Panc1 (cell line): Measurements from ENCODE around the gene TMEM253. TPM values are rescaled to one million over a fixed set of nuclear protein-coding genes. Genes with fewer than 3 reads are reported as not detected.

Experiments used
- ATAC-seq: fragments of 200-7000 bp; cut with Tn5 transposase; 2 replicates; pipeline ENCODE4 v1.9.1; 2020; ENCODE audit warnings: mild to moderate bottlenecking, moderate library complexity
- BruUV-seq: library from RNA; stranded (reverse); fragments of 400-500 nt; replicated peaks from 2 replicates; lab custom pipeline; 2021; lab: Mats Ljungman, UMichigan
- CTCF ChIA-PET: fragments of 300-600 bp; sonication (Branson Sonifier 250); formaldehyde crosslinking; loops from one replicate; lab custom pipeline; 2022; ENCODE audit warnings: antibody characterized with exemption; lab: Charles Lee
- POLR2A ChIA-PET: fragments of 300-600 bp; sonication (Branson Sonifier 250); formaldehyde crosslinking; loops from one replicate; lab custom pipeline; 2022; ENCODE audit warnings: antibody characterized with exemption; lab: Charles Lee
- DNase-seq: peaks from one replicate; pipeline ENCODE4 v3.0.0-alpha.2; 2010; ENCODE audit warnings: low read depth, low spot score
- H3K27ac ChIP-seq: 2 replicates; pipeline ENCODE4 v1.5.1; 2011; ENCODE audit warnings: mild to moderate bottlenecking, low read length, inconsistent platforms
- H3K27me3 ChIP-seq: fragments of 200-500 bp; sonication (Bioruptor generic); 2 replicates; pipeline ENCODE4 v1.6.0; 2014; ENCODE audit warnings: low read length, inconsistent platforms; ENCODE audit not compliant: control insufficient read depth, insufficient read depth
- H3K36me3 ChIP-seq: fragments of 200-500 bp; sonication (Bioruptor generic); 2 replicates; pipeline ENCODE4 v1.5.1; 2014; ENCODE audit warnings: inconsistent platforms, mild to moderate bottlenecking, low read length, moderate library complexity; ENCODE audit not compliant: control insufficient read depth, insufficient read depth
- H3K4me1 ChIP-seq: 2 replicates; pipeline ENCODE4 v1.5.1; 2011; ENCODE audit warnings: inconsistent platforms, mild to moderate bottlenecking, low read length, moderate library complexity; ENCODE audit not compliant: control insufficient read depth, insufficient read depth
- H3K4me3 ChIP-seq, 2 experiments: 2 replicates each; pipeline ENCODE4 v1.5.1; 2011 to 2012; ENCODE audit warnings: low read depth in 2 of 2, low read length in 2 of 2, mild to moderate bottlenecking in 2 of 2, inconsistent platforms in 1 of 2, moderate library complexity in 1 of 2
- H3K9me3 ChIP-seq: fragments of 200-500 bp; sonication (Bioruptor generic); 2 replicates; pipeline ENCODE4 v1.5.1; 2014; ENCODE audit warnings: low read depth, mild to moderate bottlenecking, inconsistent platforms, low read length, moderate library complexity; ENCODE audit not compliant: control insufficient read depth, insufficient read depth
- CTCF ChIP-seq: fragments of 450-650 bp; IDR thresholded peaks from 2 replicates; pipeline ENCODE4 v1.5.1; 2017; ENCODE audit warnings: mild to moderate bottlenecking
- POLR2AphosphoS5 ChIP-seq: IDR thresholded peaks from 2 replicates; pipeline ENCODE4 v1.6.1; 2012; ENCODE audit warnings: mild to moderate bottlenecking, low read depth, low read length, moderate library complexity
- SIN3A ChIP-seq: IDR thresholded peaks from 2 replicates; pipeline ENCODE4 v1.6.1; 2012; ENCODE audit warnings: low read depth, mild to moderate bottlenecking, low read length, moderate library complexity, borderline replicate concordance; ENCODE audit not compliant: insufficient read depth
- TCF7L2 ChIP-seq: IDR thresholded peaks from 2 replicates; pipeline ENCODE4 v1.6.1; 2011; ENCODE audit warnings: mild to moderate bottlenecking, low read depth, low read length, inconsistent platforms
- in situ Hi-C: cut with HindIII; loops from 2 replicates; pipeline ENCODE4 v1.10.0; 2016; ENCODE audit warnings: low sequenced_read_pairs, low pct_unique_long_range_greater_than_20kb
- intact Hi-C: fragments of 100-400 bp; cut with micrococcal nuclease; formaldehyde crosslinking; loops from one replicate; pipeline ENCODE4 v1.10.0; 2022; ENCODE audit not compliant: unreplicated experiment
- total RNA-seq: library from RNA; stranded (reverse); gene quantifications from one replicate; pipeline ENCODE4 v1.2.1, GENCODE V29; 2021; ENCODE audit not compliant: unreplicated experiment
- TF ChIP-seq, protein P1 (sequence below), 2 experiments: IDR thresholded peaks; 2 replicates each; pipeline ENCODE4 v1.6.1; 2011 to 2012; ENCODE audit warnings: low read depth in 2 of 2, control low read depth in 1 of 2, low read length in 1 of 2, mild to moderate bottlenecking in 1 of 2, moderate library complexity in 1 of 2; ENCODE audit not compliant: insufficient read depth in 1 of 2

TMEM253 gene
- total RNA-seq, 1 experiment from 2014 or later = 0.33 TPM

GRCh38 chr14:21123429-21123828 lies 22.6 kb downstream of the TMEM253 start:
- intact Hi-C loops = no loop called here
- in situ Hi-C loops = no loop called here

GRCh38 chr14:21133901-21134300 lies 33.0 kb downstream of the TMEM253 start:
- Histone ChIP-seq H3K4me3 (no peak overlapping the region), H3K4me1 (no peaks in the 10 kb centered on the region), H3K9me3 (no peaks in the 10 kb centered on the region), H3K27me3 (0 out of 2 replicates have a peak, but pooled peaks cover 2% of the 10 kb centered on the region), H3K27ac (no peak overlapping the region), H3K36me3 (no peaks in the 10 kb centered on the region)
- DNase-seq (no peak), ATAC-seq (no peak)
- in situ Hi-C loops = no loop called here
- no TSS peak for BruUV-seq
- intact Hi-C loops = no loop called here
- ChIA-PET POLR2A (no interaction called here), CTCF (no interaction called here)
- no peak for TF ChIP-seq SIN3A
- no peak for TF ChIP-seq POLR2AphosphoS5
- TF ChIP-seq TCF7L2 = no peak
- TF ChIP-seq, protein P1, sequence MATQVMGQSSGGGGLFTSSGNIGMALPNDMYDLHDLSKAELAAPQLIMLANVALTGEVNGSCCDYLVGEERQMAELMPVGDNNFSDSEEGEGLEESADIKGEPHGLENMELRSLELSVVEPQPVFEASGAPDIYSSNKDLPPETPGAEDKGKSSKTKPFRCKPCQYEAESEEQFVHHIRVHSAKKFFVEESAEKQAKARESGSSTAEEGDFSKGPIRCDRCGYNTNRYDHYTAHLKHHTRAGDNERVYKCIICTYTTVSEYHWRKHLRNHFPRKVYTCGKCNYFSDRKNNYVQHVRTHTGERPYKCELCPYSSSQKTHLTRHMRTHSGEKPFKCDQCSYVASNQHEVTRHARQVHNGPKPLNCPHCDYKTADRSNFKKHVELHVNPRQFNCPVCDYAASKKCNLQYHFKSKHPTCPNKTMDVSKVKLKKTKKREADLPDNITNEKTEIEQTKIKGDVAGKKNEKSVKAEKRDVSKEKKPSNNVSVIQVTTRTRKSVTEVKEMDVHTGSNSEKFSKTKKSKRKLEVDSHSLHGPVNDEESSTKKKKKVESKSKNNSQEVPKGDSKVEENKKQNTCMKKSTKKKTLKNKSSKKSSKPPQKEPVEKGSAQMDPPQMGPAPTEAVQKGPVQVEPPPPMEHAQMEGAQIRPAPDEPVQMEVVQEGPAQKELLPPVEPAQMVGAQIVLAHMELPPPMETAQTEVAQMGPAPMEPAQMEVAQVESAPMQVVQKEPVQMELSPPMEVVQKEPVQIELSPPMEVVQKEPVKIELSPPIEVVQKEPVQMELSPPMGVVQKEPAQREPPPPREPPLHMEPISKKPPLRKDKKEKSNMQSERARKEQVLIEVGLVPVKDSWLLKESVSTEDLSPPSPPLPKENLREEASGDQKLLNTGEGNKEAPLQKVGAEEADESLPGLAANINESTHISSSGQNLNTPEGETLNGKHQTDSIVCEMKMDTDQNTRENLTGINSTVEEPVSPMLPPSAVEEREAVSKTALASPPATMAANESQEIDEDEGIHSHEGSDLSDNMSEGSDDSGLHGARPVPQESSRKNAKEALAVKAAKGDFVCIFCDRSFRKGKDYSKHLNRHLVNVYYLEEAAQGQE (IDR thresholded peaks at IDR 0.05; ENCODE audit: insufficient read depth in 1 of 2, low read depth in 2 of 2, low read length in 1 of 2) = no peak

More at GRCh38 chr14:21123429-21123828, 22.6 kb downstream of the TMEM253 start:
- BruUV-seq = no TSS peak
- ChIA-PET CTCF (no interaction called here), POLR2A (no interaction called here)
- H3K27ac ChIP-seq = no peak overlapping the region
- no peaks in the 10 kb centered on the region for H3K9me3 ChIP-seq
- ATAC-seq (no peak), DNase-seq (no peak)
- 0 out of 2 replicates have a peak, but pooled peaks cover 2% of the 10 kb centered on the region for H3K27me3 ChIP-seq
- no peak overlapping the region for H3K4me3 ChIP-seq
- TF ChIP-seq SIN3A = no peak
- no peak for TF ChIP-seq POLR2AphosphoS5
- no peak for TF ChIP-seq CTCF
- TF ChIP-seq, protein P1 (IDR thresholded peaks at IDR 0.05; ENCODE audit: insufficient read depth in 1 of 2, low read depth in 2 of 2, low read length in 1 of 2) = no peak
- TF ChIP-seq TCF7L2 = no peak
- H3K4me1 ChIP-seq = no peaks in the 10 kb centered on the region
- no peaks in the 10 kb centered on the region for H3K36me3 ChIP-seq
